Measurements from ENCODE around the gene DYNC1LI2. TPM values are rescaled to one million over a fixed set of nuclear protein-coding genes. Genes with fewer than 3 reads are reported as not detected.
A peak's percentile ranks its signal among the peaks of the same experiment; 100 is the strongest.

Gene DYNC1LI2
- total and polyA plus RNA-seq, 11 donors: 38.3 to 117 (median 87.2) TPM

DNA sequence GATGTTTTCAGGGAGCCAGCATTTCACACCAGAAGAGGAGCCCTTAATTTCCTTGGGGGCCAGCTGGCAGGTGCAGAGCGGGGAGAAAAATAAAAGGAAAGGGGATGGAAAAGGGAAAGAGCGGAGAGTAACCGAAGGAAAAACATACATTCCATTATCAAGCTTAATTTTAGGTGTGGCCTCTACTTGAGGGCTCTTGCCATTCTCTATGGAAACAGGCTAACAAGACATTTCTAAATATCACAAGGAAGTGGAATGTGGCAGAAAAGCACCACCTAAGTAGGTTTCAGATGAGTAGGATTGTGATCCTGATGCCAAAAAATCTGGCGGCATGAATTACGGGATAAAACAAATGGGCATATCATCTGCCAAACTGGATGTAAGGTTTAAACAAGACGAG, 970 bp upstream of the DYNC1LI2 start:
- ATAC-seq: no peak
- 65 to 82% (median 80%) methylated on average over 6 of the region's 6 CpGs for WGBS, 4 donors

DNA sequence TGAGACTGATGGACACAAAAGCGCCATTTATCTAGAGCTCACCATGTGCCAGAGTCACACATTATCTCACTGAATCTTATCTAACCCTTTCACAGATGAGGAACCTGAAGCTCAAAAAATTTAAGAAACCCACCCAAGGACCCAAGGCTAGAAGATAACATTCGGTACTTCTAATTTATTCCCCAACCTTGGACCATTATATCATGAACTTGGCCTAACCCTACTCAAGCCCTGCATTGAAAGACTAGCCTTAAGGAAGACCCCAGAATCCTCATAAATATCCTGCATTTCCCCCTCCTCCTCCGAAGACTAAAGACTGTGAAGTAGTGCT, 548 bp upstream of the DYNC1LI2 start:
- no peaks in the 10 kb centered on the region for H3K9me3 ChIP-seq
- peak overlapping the region in 11 of 12 donors; percentile 88 to 99 (median 94) for H3K27ac ChIP-seq
- no peak for ATAC-seq
- peak overlapping the region in 11 of 12 donors; percentile 31 to 100 (median 93) for H3K4me3 ChIP-seq
- WGBS, 4 donors: 47 to 53% (median 50%) methylated on average over 3 of the region's 3 CpGs
- peaks cover 0 to 31% (median 23%) of the 10 kb centered on the region in 9 donors for H3K36me3 ChIP-seq
- no peaks in the 10 kb centered on the region for H3K27me3 ChIP-seq
- H3K4me1 ChIP-seq: peaks cover 0 to 50% (median 21%) of the 10 kb centered on the region in 12 donors
- intact Hi-C loops (cut with DNase I): loop anchor here in 5 of 10 donors (1.0 to 10.0 kb wide), 8 partner anchors 11 to 347 kb away; partner anchors contain the start of gene CMTM4 (in 1 of the 5)
- no peak for TF ChIP-seq POLR2A (IDR thresholded peaks at IDR 0.05)
- TF ChIP-seq, protein P1, sequence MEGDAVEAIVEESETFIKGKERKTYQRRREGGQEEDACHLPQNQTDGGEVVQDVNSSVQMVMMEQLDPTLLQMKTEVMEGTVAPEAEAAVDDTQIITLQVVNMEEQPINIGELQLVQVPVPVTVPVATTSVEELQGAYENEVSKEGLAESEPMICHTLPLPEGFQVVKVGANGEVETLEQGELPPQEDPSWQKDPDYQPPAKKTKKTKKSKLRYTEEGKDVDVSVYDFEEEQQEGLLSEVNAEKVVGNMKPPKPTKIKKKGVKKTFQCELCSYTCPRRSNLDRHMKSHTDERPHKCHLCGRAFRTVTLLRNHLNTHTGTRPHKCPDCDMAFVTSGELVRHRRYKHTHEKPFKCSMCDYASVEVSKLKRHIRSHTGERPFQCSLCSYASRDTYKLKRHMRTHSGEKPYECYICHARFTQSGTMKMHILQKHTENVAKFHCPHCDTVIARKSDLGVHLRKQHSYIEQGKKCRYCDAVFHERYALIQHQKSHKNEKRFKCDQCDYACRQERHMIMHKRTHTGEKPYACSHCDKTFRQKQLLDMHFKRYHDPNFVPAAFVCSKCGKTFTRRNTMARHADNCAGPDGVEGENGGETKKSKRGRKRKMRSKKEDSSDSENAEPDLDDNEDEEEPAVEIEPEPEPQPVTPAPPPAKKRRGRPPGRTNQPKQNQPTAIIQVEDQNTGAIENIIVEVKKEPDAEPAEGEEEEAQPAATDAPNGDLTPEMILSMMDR (IDR thresholded peaks at IDR 0.05): peak in 2 of 12 donors; percentile 0 to 4
- no peak for DNase-seq

More for the DNA sequence above, 970 bp upstream of the DYNC1LI2 start:
- H3K9me3 ChIP-seq: no peaks in the 10 kb centered on the region
- peak overlapping the region in 4 of 12 donors; percentile 63 to 99 (median 96) for H3K4me3 ChIP-seq
- no peak for TF ChIP-seq POLR2A (IDR thresholded peaks at IDR 0.05)
- TF ChIP-seq, protein P1 (IDR thresholded peaks at IDR 0.05): no peak
- no peak for DNase-seq
- intact Hi-C loops (cut with DNase I): loop anchor here in 3 of 10 donors (1.0 to 10.0 kb wide), 5 partner anchors 25 to 348 kb away; partner anchors contain the start of gene CMTM4 (in 1 of the 3)
- H3K4me1 ChIP-seq: peaks cover 0 to 46% (median 21%) of the 10 kb centered on the region in 12 donors
- no peaks in the 10 kb centered on the region for H3K27me3 ChIP-seq
- peak overlapping the region in 1 of 12 donors; percentile 93 for H3K27ac ChIP-seq
- H3K36me3 ChIP-seq: peaks cover 0 to 27% (median 19%) of the 10 kb centered on the region in 9 donors

DNA sequence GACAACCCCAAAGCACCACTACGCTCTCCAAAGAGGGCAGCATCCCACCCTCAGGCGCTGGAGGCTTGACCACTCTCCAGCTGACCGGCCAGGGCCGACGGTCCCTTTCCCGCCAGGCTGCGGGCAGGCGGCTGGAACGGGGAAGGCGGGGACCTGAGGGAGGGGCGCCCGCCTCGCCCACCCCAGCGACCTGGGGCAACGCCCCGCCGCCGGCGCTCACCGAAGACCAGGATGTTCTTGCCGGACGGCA, 431 bp downstream of the DYNC1LI2 start:
- no peaks in the 10 kb centered on the region for H3K27me3 ChIP-seq
- peak in 3 of 5 donors; percentile 39 to 63 (median 41) for DNase-seq
- H3K36me3 ChIP-seq: peaks cover 0 to 41% (median 33%) of the 10 kb centered on the region in 9 donors
- peak overlapping the region; percentile 88 to 100 (median 95) for H3K27ac ChIP-seq
- TF ChIP-seq, protein P1 (IDR thresholded peaks at IDR 0.05): no peak
- TF ChIP-seq POLR2A (IDR thresholded peaks at IDR 0.05): no peak
- intact Hi-C loops (cut with DNase I): loop anchor here in 5 of 10 donors (1.0 to 10.0 kb wide), 7 partner anchors 10 to 346 kb away; partner anchors contain the start of gene CMTM4 (in 1 of the 5)
- ATAC-seq: peak in 3 of 4 donors; percentile 25 to 47 (median 43)
- WGBS, 4 donors: 0 to 1% (median 0%) methylated on average over 2 to 22 of the region's 22 CpGs; no CpG with 5 or more reads in 1 of the 4 donors
- peaks cover 0 to 60% (median 24%) of the 10 kb centered on the region in 12 donors for H3K4me1 ChIP-seq
- H3K9me3 ChIP-seq: no peaks in the 10 kb centered on the region
- peak overlapping the region; percentile 63 to 100 (median 96) for H3K4me3 ChIP-seq

DNA sequence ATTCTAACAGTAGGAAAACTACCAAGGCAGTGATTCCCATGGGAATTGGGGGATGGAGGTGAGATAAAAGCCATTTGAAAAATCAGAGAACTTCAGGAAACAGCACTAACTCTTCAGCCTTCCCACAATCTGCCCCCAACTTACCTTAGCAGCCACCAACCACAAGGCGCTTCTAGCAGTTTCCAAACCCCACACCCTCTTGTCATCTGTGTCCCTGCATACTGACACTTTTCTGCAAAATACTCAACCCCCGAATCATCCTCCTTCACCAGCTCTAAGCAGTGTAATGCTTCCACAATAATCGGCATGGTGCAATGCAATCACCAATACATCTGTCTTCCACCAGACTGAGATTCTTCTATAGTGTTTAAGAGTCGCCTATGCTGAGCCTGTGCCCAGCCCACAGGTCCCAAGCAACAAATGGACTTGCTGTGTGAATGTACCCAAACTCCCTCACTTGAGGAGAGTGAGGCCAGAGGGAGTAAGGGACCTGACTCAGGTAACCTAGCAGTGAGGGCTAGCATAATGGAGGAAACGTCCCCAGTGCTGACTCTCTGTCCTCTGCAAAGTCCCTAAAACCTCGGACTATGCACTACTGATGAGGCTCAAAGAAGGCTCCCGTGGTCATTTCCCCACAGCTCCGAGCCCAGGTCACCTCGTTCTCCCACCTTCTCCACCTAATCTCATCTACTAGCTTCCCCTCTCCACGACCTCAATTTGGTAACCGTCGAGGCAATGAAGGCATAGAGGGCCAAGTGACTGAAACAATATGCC, 943 bp downstream of the DYNC1LI2 start:
- WGBS, 4 donors: 11 to 18% (median 15%) methylated on average over 11 to 12 of the region's 12 CpGs

More for the DNA sequence above, 943 bp downstream of the DYNC1LI2 start:
- ATAC-seq (no peak), DNase-seq (no peak)
- no peaks in the 10 kb centered on the region for H3K9me3 ChIP-seq
- peaks cover 0 to 46% (median 38%) of the 10 kb centered on the region in 9 donors for H3K36me3 ChIP-seq
- peak overlapping the region; percentile 63 to 100 (median 96) for H3K4me3 ChIP-seq
- intact Hi-C loops (cut with DNase I): loop anchor here in 5 of 10 donors (1.0 to 10.0 kb wide), 7 partner anchors 9 to 346 kb away; partner anchors contain the start of gene CMTM4 (in 1 of the 5)
- H3K27ac ChIP-seq: peak overlapping the region in 11 of 12 donors; percentile 88 to 99 (median 94)
- TF ChIP-seq, protein P1 (IDR thresholded peaks at IDR 0.05): no peak
- no peak for TF ChIP-seq POLR2A (IDR thresholded peaks at IDR 0.05)
- H3K27me3 ChIP-seq: no peaks in the 10 kb centered on the region
- peaks cover 0 to 64% (median 25%) of the 10 kb centered on the region in 12 donors for H3K4me1 ChIP-seq
